Osteocyte (in vitro differentiated cells): ENCODE results near the gene FZR1. TPM values are rescaled to one million over a fixed set of nuclear protein-coding genes. Genes with fewer than 3 reads are reported as not detected.

Experiments
- DNase-seq: peaks from one replicate; pipeline ENCODE4 v3.0.0; 2021; ENCODE audit warnings: mixed read lengths; ENCODE audit not compliant: unreplicated experiment; ENCODE audit errors: extremely low spot score
- H3K27ac Mint-ChIP-seq: one replicate; pipeline ENCODE4 v1.8.0; 2021; ENCODE audit warnings: mild to moderate bottlenecking, mixed read lengths; ENCODE audit not compliant: unreplicated experiment
- H3K27me3 Mint-ChIP-seq: one replicate; pipeline ENCODE4 v1.8.0; 2021; ENCODE audit warnings: mixed read lengths; ENCODE audit not compliant: unreplicated experiment
- H3K36me3 Mint-ChIP-seq: one replicate; pipeline ENCODE4 v1.8.0; 2021; ENCODE audit warnings: mixed read lengths; ENCODE audit not compliant: unreplicated experiment
- H3K4me1 Mint-ChIP-seq: one replicate; pipeline ENCODE4 v1.8.0; 2021; ENCODE audit warnings: mixed read lengths; ENCODE audit not compliant: unreplicated experiment
- H3K4me3 Mint-ChIP-seq: one replicate; pipeline ENCODE4 v1.8.0; 2021; ENCODE audit warnings: mild to moderate bottlenecking, moderate library complexity, mixed read lengths; ENCODE audit not compliant: unreplicated experiment
- H3K9me3 Mint-ChIP-seq: one replicate; pipeline ENCODE4 v1.8.0; 2021; ENCODE audit warnings: mixed read lengths; ENCODE audit not compliant: unreplicated experiment
- CTCF ChIP-seq: fragments of 200-600 bp; sonication (generic); IDR thresholded peaks from 2 replicates; pipeline ENCODE4 v1.5.0; 2021; ENCODE audit warnings: antibody characterized with exemption, mild to moderate bottlenecking, moderate library complexity
- total RNA-seq: library from RNA; stranded (reverse); gene quantifications from 2 replicates; pipeline ENCODE4 v1.2.1, GENCODE V29; 2021

FZR1 gene
- total RNA-seq, 1 donor from 2014 or later, result 45.3 TPM

GRCh38 chr19:3474614-3475013 lies 31.5 kb upstream of the FZR1 start:
- H3K27me3 Mint-ChIP-seq, result peaks cover 2% of the 10 kb centered on the region
- no peaks in the 10 kb centered on the region for H3K36me3 Mint-ChIP-seq
- no peaks in the 10 kb centered on the region for H3K9me3 Mint-ChIP-seq
- no peak for DNase-seq
- peaks cover 2% of the 10 kb centered on the region for H3K4me1 Mint-ChIP-seq
- no peak for TF ChIP-seq CTCF
- no peak overlapping the region for H3K27ac Mint-ChIP-seq
- no peak overlapping the region for H3K4me3 Mint-ChIP-seq

GRCh38 chr19:3475449-3475848 lies 30.7 kb upstream of the FZR1 start:
- H3K36me3 Mint-ChIP-seq, result no peaks in the 10 kb centered on the region
- peaks cover 2% of the 10 kb centered on the region for H3K4me1 Mint-ChIP-seq
- peaks cover 2% of the 10 kb centered on the region for H3K27me3 Mint-ChIP-seq
- H3K27ac Mint-ChIP-seq, result no peak overlapping the region
- no peak for DNase-seq
- H3K4me3 Mint-ChIP-seq, result no peak overlapping the region
- H3K9me3 Mint-ChIP-seq, result no peaks in the 10 kb centered on the region
- no peak for TF ChIP-seq CTCF

GRCh38 chr19:3476830-3477229 lies 29.3 kb upstream of the FZR1 start:
- no peaks in the 10 kb centered on the region for H3K9me3 Mint-ChIP-seq
- no peaks in the 10 kb centered on the region for H3K36me3 Mint-ChIP-seq
- no peak overlapping the region for H3K27ac Mint-ChIP-seq
- peaks cover 6% of the 10 kb centered on the region for H3K27me3 Mint-ChIP-seq
- no peak for TF ChIP-seq CTCF
- no peak overlapping the region for H3K4me3 Mint-ChIP-seq
- DNase-seq, result no peak
- H3K4me1 Mint-ChIP-seq, result no peaks in the 10 kb centered on the region

- Mint-ChIP-seq H3K9me3 (no peaks in the 10 kb centered on the region), H3K36me3 (no peaks in the 10 kb centered on the region), H3K4me1 (no peaks in the 10 kb centered on the region), H3K27ac (no peak overlapping the region), H3K4me3 (no peak overlapping the region), H3K27me3 (peaks cover 9% of the 10 kb centered on the region)
- no peak for TF ChIP-seq CTCF
- no peak for DNase-seq
Measured at GRCh38 chr19:3477506-3477905, 28.6 kb upstream of the FZR1 start.

- H3K27ac Mint-ChIP-seq, result no peak overlapping the region
Measured at GRCh38 chr19:3477951-3478350, 28.2 kb upstream of the FZR1 start.

More at GRCh38 chr19:3477951-3478350, 28.2 kb upstream of the FZR1 start:
- Mint-ChIP-seq H3K27me3 (peaks cover 9% of the 10 kb centered on the region), H3K4me1 (no peaks in the 10 kb centered on the region), H3K36me3 (no peaks in the 10 kb centered on the region), H3K9me3 (no peaks in the 10 kb centered on the region), H3K4me3 (no peak overlapping the region)
- TF ChIP-seq CTCF, result no peak
- DNase-seq, result no peak
